Fibroblast of skin of scalp (primary cell): Measurements from ENCODE around the gene NRP2.
A peak's percentile ranks its signal among the peaks of the same experiment; 100 is the strongest.

ENCODE experiments used
- DNase-seq: peaks from one replicate; pipeline ENCODE4 v3.0.0-alpha.2; 2013

The NRP2 gene

GRCh38 chr2:205658572-205658971 lies 23.7 kb upstream of the NRP2 start:
- no peak for DNase-seq

DNA sequence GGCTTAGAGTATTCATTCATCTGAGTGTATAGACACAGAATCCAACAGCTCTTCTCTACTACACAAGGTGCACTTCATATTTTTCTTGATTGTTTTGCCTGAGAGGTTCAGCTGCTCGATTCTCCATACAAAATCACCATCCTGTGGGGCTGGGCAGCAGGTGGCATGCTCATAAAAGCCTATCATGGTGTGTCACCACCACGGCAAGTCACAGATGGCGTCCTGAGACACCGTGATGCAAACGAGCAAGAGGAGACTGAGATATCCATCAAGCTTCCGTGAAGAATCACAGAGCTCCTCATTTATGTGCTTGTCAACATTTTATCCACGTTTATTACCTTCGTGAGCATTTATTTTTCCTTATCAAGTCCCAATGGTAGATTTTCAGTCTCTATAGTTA lies 22.4 kb upstream of the NRP2 start:
- no peak for DNase-seq

DNA sequence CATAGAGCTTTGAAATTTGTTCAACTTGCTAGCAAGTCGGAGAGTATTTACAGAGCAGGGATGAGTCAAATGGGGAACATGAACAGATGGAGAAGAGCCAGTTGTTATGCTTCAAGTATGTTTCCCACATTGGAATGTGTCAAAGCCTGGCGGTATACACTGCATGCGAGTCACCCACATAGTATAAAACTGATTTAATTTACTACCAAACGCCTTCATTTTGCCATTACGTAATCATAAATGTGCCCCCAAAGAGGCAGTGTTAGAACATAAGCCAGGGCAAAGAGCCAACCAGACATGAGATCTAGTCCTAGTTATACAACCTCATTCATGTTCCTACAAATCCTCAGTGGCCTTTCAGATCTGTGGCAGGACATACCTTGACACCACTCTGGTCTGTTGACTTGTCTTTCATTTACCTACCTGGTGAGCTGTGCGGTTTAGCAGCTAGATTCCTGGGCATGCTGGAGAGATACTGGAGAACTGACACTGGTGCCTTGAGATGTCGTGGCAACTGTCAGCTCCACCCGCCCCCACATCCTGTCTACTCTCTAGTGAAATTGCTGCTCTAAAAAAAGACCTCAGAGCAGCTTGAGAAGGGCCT lies 21.7 kb upstream of the NRP2 start:
- DNase-seq: peak; percentile 98

DNA sequence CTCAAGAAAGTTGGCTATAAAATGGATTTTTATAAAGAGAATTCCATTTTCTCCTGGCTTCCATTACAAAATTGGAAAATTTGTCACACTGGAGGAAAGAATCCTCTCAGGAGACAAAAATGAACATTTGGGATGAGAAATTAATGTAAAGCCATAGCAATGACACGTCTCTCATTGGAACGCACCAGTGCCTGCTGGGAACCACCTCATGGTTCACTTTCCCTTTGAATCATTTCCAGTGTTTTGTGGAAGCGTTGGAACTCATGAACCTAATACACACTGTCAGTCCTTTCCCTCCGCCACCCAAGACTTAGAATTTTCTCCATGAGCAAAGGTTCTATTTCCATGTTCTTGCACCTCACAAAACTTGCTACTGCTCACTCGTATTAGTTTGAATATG lies 21.0 kb upstream of the NRP2 start:
- DNase-seq: peak; percentile 55

DNA sequence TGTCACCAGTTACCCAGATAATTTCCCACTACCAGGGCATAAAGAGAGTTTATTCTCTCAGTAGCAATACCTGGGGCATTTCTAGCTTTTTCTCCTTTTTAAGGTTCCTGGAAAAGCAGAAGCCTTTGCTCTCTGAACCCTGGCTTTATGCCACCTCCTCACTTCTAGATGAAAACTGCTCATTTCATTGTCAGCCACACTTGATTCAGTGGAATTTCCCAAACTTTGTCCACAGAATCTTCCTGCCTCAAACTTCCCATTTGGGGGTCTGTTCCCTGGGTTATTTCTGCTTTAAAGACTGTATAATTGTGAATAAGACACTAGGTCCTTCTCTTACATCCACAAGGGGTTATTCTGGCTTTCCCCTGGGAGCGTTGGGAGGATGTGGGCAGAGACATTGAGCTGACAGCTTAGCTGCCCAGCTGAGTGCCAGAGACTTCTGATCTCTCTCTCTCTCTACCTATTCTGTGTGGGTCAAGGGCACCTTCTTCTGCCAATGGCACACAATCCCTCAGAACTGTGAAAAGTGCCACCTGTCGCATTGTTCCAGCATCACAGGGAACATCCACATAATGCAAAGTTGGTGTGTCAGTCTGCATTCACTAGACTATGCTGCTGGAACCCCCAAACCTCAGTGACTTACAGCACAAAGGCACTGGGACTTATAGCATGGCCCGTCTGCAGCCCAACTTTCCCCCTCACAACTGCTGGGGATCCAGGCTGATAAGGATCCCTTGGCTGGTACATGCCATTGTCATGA lies 19.9 kb upstream of the NRP2 start:
- DNase-seq: no peak

GRCh38 chr2:205665791-205666190 lies 16.5 kb upstream of the NRP2 start:
- DNase-seq: no peak

- DNase-seq: no peak
Observed at GRCh38 chr2:205670292-205670691, 12.0 kb upstream of the NRP2 start.

DNA sequence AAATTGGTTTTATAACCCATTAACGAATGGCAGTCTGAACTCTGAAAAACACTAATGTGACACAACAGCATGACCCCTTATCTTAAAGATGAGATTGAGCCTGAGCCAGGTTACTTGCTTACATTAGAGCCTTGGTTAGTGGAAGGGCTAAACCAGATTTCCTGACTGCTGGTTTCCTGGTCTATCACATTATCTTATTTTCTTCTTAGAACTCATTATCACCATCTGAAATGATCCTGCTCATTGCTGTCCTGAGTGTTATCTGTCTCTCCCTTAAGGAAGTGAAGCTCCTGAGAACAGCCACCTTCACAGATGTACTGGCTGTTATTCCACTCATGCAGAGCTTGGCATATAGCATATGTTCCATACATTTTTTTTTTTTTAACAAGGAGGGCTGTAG lies 9.0 kb upstream of the NRP2 start:
- no peak for DNase-seq

DNA sequence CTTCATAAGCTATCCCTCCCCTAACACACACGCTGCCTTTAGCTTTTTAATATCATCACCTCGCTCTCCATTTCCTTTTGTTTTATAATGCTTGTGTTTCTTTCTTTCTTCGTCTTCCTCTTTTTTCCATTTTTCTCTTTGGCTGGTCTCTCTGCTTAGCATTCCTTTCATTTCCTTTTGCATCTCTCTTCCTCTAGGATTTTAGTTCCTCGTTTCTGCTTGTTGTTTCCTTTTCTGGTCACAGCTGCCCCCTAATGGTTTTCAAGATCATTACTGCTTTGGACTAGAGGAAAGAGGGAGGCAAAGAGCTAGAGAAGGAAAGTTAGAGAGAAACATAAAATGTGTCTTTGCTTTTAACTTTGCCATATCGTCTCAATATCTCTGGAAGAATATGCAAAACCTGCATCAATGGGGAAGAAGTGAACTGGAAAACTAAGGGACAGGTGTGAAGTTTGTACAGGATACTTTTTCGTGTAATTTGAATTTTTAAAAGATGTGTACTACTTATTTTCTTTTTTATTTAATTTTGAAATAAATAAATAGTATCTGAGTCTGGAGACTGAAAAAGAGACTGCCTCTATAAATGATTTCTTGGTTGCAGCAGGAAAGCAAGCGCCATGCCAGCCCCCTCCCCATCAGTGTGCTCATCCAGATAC lies 6.3 kb upstream of the NRP2 start:
- peak; percentile 84 for DNase-seq

DNA sequence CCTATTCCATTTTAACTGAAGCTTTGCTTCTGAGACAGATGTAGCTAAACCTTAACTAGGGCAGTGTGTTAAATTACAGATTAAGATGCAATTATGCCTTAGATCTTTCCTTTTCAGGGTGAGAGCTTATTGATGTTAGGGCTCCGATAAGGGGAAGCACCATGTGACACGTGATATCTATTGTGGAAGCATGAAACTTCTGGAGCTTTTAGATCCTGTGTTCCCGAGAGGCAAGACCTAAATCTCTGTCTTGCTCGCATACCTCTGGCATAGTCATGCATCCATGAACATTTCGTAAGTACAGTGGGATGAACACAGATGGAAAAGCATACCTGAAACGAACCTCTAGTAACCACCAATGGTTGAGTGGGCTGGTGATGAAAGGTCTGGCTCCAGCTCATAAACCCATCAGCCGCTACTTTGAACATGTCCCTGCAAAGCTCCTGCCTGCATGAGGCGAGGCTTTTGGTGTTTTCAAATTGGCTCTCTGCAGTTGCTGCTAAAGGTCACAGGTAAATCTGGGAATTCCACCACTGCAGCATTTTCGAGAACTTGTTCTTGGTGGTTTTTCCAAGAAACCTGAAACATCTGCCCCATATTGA lies 3.7 kb upstream of the NRP2 start:
- DNase-seq: no peak

DNA sequence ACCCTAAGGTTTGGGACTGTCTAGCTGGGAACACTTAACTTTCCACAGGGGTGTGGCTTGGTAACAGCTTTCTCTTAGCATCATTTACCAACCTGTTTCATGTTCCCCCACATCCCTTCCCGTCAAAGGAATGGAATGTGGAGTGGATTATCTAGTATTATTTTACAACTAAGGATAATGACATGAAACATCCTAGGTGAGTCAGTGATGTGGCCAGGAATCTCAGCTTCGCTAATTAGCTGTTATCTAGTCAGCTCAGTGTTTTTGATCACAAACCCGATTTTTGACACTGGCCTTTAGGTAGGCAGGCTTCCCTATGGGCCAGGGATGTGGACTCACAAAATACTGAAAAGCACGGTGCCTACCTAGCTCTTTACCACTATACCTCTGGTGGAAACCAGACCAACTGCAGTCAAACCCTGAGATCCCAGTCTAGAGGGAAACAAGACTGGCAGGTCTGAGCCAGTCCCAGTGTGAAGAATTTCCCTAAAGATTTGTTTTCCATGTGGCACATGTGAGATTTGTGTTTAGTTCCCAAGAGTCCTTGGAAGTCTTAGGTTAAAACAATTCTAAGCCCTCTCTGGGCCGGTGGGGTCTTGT lies 2.8 kb upstream of the NRP2 start:
- no peak for DNase-seq

DNA sequence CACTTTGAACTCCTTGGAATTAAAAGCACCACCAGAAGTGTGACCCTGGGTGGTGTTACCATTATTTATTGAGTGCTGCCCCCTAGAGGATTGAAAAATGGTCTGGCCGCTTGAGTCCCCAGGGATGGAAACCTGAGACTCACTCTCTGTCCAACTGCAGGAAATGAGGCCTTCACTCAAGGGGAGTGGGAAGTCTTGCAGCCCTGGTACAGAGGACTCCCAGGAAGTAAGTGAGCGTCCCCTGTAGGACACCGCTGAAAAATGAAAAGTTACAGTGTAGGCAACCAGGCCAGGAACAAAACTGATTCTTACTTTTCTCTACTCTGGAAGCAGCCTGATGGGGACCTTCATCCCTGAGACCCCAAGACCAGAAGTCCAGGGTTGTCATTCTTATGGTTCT lies 2.2 kb upstream of the NRP2 start:
- peak; percentile 96 for DNase-seq

DNA sequence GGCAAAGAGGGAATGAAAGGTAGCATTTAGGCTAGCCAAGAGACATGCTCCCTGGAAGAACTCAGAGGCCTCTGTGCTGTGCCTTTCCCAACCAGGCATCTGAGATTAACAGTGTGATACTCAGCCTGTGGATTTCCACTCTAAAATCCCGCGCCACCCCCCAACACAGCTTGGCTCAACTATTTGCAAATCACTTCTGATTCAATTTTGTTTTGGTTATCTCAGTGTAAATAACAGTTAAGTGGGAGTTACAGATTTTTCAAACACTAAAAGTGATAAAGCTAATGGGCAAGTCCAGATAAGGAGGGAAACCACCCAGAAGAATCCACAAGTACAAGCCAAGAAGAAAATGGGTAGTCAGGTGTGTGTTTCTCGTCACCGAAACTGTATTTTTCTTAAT lies 1.4 kb upstream of the NRP2 start:
- DNase-seq: no peak

DNA sequence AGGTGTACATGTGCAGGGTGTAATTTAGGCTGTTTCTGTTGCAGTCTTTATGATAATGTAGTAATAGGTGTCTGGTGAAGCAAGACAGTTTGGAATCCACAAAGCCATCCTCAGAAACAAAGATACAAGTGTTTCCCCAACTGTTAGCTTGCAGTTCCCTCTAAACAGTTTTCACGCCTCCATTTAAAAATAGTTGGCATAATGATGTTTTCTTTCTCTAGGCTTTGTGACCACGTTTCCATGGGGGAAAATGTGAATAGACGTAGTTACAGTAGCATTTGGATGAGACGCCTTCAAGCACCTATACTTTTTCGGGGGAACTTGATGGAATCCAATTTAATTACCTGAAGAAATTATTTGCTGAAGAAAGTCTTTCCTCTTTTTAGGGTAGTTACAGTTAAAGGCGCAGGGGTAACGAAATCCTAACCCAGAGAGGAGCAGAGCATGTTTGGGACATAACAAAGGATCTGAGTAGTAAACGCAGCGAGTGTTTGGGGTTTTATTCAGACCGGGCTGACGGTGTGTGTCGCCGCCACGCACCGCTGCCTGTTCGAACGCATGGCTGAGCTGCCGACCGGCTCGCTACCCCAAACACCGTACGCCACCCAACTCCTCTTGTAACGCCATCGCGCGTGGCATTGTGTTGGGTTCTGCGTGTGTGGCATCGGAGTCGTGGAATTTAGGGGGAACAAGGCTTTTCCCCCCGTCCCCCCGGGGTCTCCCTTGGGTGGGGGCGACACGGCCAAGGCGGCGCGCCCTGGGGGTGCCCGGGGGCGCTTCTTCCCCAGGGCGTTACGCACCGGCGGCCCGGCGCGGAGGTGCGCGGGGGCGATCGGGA lies 681 bp upstream of the NRP2 start:
- no peak for DNase-seq

DNA sequence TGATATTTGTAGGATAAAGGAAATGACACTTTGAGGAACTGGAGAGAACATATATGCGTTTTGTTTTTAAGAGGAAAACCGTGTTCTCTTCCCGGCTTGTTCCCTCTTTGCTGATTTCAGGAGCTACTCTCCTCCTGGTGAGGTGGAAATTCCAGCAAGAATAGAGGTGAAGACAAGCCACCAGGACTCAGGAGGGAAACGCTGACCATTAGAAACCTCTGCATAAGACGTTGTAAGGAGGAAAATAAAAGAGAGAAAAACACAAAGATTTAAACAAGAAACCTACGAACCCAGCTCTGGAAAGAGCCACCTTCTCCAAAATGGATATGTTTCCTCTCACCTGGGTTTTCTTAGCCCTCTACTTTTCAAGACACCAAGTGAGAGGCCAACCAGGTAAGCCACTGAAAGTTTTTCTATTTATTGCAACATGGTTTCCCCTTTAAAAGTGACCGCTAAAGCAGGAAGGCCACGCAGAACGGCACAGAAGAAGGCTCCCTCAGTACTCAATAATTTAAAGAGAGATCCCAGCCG lies 735 bp downstream of the NRP2 start:
- no peak for DNase-seq

GRCh38 chr2:205683502-205684367 lies 1.4 kb downstream of the NRP2 start:
- peak; percentile 70 for DNase-seq

- no peak for DNase-seq
Observed at GRCh38 chr2:205684871-205685313, 2.6 kb downstream of the NRP2 start.

DNA sequence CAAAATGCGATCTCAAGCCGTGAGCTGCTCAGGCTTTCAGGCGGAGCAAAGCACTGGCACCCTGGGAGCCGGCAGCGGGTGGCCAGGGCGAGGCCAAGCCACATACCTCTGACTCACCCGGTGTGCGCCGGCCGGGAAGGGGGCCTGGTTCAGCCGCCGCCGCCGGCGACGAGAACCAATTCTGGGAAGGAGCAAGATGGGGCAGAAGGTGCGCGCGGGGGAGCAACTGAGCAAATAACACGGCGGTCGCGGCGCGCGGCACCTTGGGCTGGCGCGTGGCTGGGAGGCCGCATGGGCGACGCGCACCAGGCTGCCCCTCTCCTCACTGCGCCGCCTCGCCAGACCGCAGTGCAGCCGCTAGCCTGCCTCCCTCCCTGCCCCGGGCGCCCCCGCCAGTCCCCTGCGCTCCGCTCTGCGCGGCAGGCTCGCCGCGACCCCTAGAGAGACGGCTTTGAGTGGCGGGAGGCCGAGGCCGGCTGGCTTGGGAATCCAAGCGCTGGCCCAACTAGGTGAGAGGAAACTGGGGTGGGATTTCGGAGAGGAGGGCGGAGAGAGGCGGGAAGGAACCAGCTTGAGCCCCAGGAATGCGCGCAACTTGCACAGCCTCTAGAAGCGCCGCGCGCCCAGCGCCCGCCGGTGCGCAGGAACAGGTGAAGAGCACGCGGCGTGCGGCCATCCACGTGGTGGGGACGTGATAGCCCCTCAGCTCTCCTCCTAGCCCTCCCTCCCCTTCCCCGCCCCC lies 3.2 kb downstream of the NRP2 start:
- DNase-seq: peak; percentile 61

- DNase-seq: peak; percentile 56
Observed at GRCh38 chr2:205686056-205686782, 3.9 kb downstream of the NRP2 start.
